GM12878 (cell line): ENCODE results near the gene FASN. TPM values are rescaled to one million over a fixed set of nuclear protein-coding genes. Genes with fewer than 3 reads are reported as not detected.

Source experiments
- BCL11A ChIP-seq: IDR thresholded peaks from 2 replicates; pipeline ENCODE4 v1.6.1; 2011; ENCODE audit warnings: low read depth, low read length
- CBFB ChIP-seq: IDR thresholded peaks from 2 replicates; pipeline ENCODE4 v1.6.1; 2016; ENCODE audit warnings: antibody characterized with exemption, low read depth
- CHD4 ChIP-seq: fragments of 200-600 bp; sonication (generic); IDR thresholded peaks from 2 replicates; pipeline ENCODE4 v1.6.1; 2016; ENCODE audit warnings: mild to moderate bottlenecking
- EED ChIP-seq: sonication (generic); IDR thresholded peaks from 2 replicates; pipeline ENCODE4 v1.6.1; 2016; ENCODE audit warnings: antibody characterized with exemption, low read depth
- GATAD2B ChIP-seq: fragments of 450-650 bp; conservative IDR thresholded peaks from 2 replicates; pipeline ENCODE4 v1.6.1; 2017; ENCODE audit warnings: low read depth, mild to moderate bottlenecking, moderate library complexity
- HDAC6 ChIP-seq: fragments of 200-600 bp; sonication (generic); IDR thresholded peaks from one replicate; pipeline ENCODE4 v1.8.0; 2017; ENCODE audit warnings: antibody characterized with exemption; ENCODE audit not compliant: unreplicated experiment
- IKZF1 ChIP-seq: fragments of 450-650 bp; conservative IDR thresholded peaks from 2 replicates; pipeline ENCODE4 v1.6.1; 2017; ENCODE audit warnings: antibody characterized with exemption, mild to moderate bottlenecking
- IKZF2 ChIP-seq, 2 experiments: fragments of 450-650 bp; IDR thresholded peaks; 2 replicates each; pipeline ENCODE4 v1.6.1; 2017; ENCODE audit warnings: mild to moderate bottlenecking in 2 of 2, moderate library complexity in 2 of 2
- KLF5 ChIP-seq: fragments of 450-650 bp; IDR thresholded peaks from 2 replicates; pipeline ENCODE4 v1.6.1; 2014; ENCODE audit warnings: mild to moderate bottlenecking; ENCODE audit not compliant: partially characterized antibody
- LARP7 ChIP-seq: fragments of 450-650 bp; IDR thresholded peaks from 2 replicates; pipeline ENCODE4 v1.6.1; 2017; ENCODE audit warnings: mild to moderate bottlenecking
- MTA2 ChIP-seq: fragments of 450-650 bp; IDR thresholded peaks from 2 replicates; pipeline ENCODE4 v1.6.1; 2016; ENCODE audit warnings: low read depth, mild to moderate bottlenecking, moderate library complexity
- MTA3 ChIP-seq: IDR thresholded peaks from 2 replicates; pipeline ENCODE4 v1.6.1; 2012; ENCODE audit warnings: low read length, inconsistent platforms, borderline replicate concordance
- MXI1 ChIP-seq: fragments of 150-350 bp; IDR thresholded peaks from 2 replicates; pipeline ENCODE4 v1.6.1; 2011; ENCODE audit warnings: low read depth, mild to moderate bottlenecking, inconsistent platforms, low read length, improper control_type of control experiment
- NBN ChIP-seq: fragments of 450-650 bp; IDR thresholded peaks from 2 replicates; pipeline ENCODE4 v1.6.1; 2016
- NR2F1 ChIP-seq: fragments of 450-650 bp; conservative IDR thresholded peaks from 2 replicates; pipeline ENCODE4 v1.6.1; 2017; ENCODE audit warnings: mild to moderate bottlenecking
- POLR2AphosphoS5 ChIP-seq: IDR thresholded peaks from 2 replicates; pipeline ENCODE4 v1.6.1; 2011; ENCODE audit warnings: mild to moderate bottlenecking, low read length, inconsistent platforms
- RFX5 ChIP-seq: IDR thresholded peaks from 2 replicates; pipeline ENCODE4 v1.6.1; 2011; ENCODE audit warnings: low read depth, low read length, improper control_type of control experiment
- SIN3A ChIP-seq: IDR thresholded peaks from 2 replicates; pipeline ENCODE4 v1.6.1; 2012; ENCODE audit warnings: low read depth, low read length, improper control_type of control experiment
- SIX5 ChIP-seq: IDR thresholded peaks from 2 replicates; pipeline ENCODE4 v1.6.1; 2011; ENCODE audit warnings: mild to moderate bottlenecking, low read depth, low read length, moderate library complexity; ENCODE audit not compliant: severe bottlenecking
- SMARCA5 ChIP-seq: fragments of 450-650 bp; IDR thresholded peaks from 2 replicates; pipeline ENCODE4 v1.6.1; 2017; ENCODE audit warnings: mild to moderate bottlenecking
- STAT1 ChIP-seq: fragments of 450-650 bp; conservative IDR thresholded peaks from 2 replicates; pipeline ENCODE4 v1.6.1; 2014; ENCODE audit warnings: antibody characterized with exemption, mild to moderate bottlenecking
- TCF3 ChIP-seq: IDR thresholded peaks from 2 replicates; pipeline ENCODE4 v1.6.1; 2012; ENCODE audit warnings: low read depth, mild to moderate bottlenecking, low read length, borderline replicate concordance; ENCODE audit not compliant: insufficient read depth
- YY1 ChIP-seq: IDR thresholded peaks from 2 replicates; pipeline ENCODE4 v1.6.1; 2011; ENCODE audit warnings: low read depth, mild to moderate bottlenecking, low read length
- ZNF217 ChIP-seq: fragments of 450-650 bp; IDR thresholded peaks from 2 replicates; pipeline ENCODE4 v1.6.1; 2017; ENCODE audit warnings: antibody characterized with exemption, mild to moderate bottlenecking
- polyA plus RNA-seq, 11 experiments: library from polyadenylated mRNA; depleted of rRNA in 4 of 11; unstranded in 6 of 11; stranded (reverse) in 5 of 11; fragments of >200 nt; fragmentation: Nextera tagmentation in 4 of 11; fragmentation: Illumina TruSeq in 1 of 11; extraction: Ambion mirVana in 4 of 11; extraction: Trizol in 1 of 11; gene quantifications; 1 replicate in 1 of 11; 2 replicates in 10 of 11; pipeline versions ENCODE4 v1.2.1 to v1.2.3, GENCODE V29; 2011 to 2016; ENCODE audit warnings: inconsistent platforms in 2 of 11, missing spikeins in 2 of 11, low read depth in 1 of 11
- total RNA-seq, 4 experiments: library from RNA; depleted of rRNA in 3 of 4; stranded (reverse); fragments of >200 nt in 3 of 4; fragmentation: Illumina TruSeq in 1 of 4; extraction: Trizol in 1 of 4; gene quantifications; 2 replicates each; pipeline versions ENCODE4 v1.2.1 to v1.2.3, GENCODE V29; 2013 to 2021
- TF ChIP-seq, protein P1 (sequence below): fragments of 450-650 bp; IDR thresholded peaks from 2 replicates; pipeline ENCODE4 v1.6.1; 2016; ENCODE audit warnings: mild to moderate bottlenecking
- TF ChIP-seq, protein P2 (sequence below), 3 experiments: IDR thresholded peaks in 2 of 3; conservative IDR thresholded peaks in 1 of 3; 2 replicates each; pipeline ENCODE4 v1.5.1; 2011; ENCODE audit warnings: low read depth in 3 of 3, low read length in 3 of 3, mild to moderate bottlenecking in 3 of 3, control low read depth in 2 of 3, moderate library complexity in 2 of 3, inconsistent platforms in 1 of 3, mixed read lengths in 1 of 3; ENCODE audit not compliant: control insufficient read depth in 2 of 3, insufficient read depth in 1 of 3; ENCODE audit errors: extremely low read depth in 1 of 3
- TF ChIP-seq, protein P3 (sequence below): IDR thresholded peaks from 2 replicates; pipeline ENCODE4 v1.6.1; 2012; ENCODE audit warnings: low read depth, low read length, improper control_type of control experiment
- TF ChIP-seq, protein P4 (sequence below): IDR thresholded peaks from 2 replicates; pipeline ENCODE4 v1.6.1; 2011; ENCODE audit warnings: low read depth, low read length, improper control_type of control experiment, borderline replicate concordance

Gene FASN
- total and polyA plus RNA-seq, 10 of the 15 experiments (the other 5 are each of a cell fraction or from before 2014, with no cell fraction given), result 0.19 to 333 (median 30.4) TPM

DNA sequence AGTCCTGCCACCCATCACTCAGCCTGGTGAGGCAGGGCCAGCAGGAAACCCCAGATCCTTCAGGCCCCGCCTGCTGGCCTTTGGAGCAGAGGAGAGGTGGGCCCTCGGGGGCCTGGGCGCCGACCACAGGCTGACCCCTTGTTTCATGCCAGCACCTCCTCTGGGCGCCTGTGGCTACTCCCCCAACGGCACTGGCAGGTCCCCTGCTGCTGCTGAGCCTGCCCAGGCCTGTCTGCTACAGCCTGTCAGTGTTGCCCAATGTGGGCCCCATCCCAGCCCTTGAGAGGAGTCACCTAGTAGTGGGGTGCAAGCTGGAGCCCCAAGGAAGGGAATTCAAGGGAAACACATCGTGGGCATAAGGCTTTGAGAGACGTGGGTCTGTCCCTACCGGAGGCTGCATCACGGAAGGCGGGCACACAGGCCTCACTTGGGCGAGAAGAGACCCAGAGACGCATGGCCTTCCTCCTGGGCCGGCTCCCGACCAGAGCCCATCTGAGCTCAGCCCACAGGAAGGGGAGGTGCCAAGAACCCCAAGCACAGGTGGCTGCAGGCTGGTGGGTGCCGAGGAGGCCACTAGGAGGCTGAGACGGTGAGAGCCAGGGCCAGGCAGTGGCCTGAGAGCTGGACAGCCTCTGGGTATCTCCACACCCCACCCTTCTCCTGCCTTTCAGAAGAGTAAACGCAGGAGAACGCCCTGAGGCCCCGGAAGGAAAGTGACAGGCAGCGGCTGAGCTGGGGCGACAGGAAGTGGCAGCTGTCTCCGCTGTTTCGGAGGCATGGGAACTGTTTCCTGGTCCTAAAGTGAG lies 8.0 kb upstream of the FASN start (continued):
- TF ChIP-seq, protein P1, sequence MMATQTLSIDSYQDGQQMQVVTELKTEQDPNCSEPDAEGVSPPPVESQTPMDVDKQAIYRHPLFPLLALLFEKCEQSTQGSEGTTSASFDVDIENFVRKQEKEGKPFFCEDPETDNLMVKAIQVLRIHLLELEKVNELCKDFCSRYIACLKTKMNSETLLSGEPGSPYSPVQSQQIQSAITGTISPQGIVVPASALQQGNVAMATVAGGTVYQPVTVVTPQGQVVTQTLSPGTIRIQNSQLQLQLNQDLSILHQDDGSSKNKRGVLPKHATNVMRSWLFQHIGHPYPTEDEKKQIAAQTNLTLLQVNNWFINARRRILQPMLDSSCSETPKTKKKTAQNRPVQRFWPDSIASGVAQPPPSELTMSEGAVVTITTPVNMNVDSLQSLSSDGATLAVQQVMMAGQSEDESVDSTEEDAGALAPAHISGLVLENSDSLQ, result peak; percentile 61
- TF ChIP-seq GATAD2B (no peak; the same call in none of the 2 replicates), IKZF2 (IDR thresholded peaks at IDR 0.05) (peak; percentile 45 to 46; a peak in 1 of 4 replicates), CBFB (no peak; the same call in 1 of the 2 replicates), ZNF217 (no peak), MTA2 (0 out of 2 replicates have a peak, but pooled peaks have one; percentile 21), YY1 (0 out of 2 replicates have a peak, but pooled peaks have one; percentile 59), SIX5 (no peak), LARP7 (peak; percentile 39; the same call in 1 of the 2 replicates), NR2F1 (no peak), SIN3A (peak; percentile 58; the same call in 1 of the 2 replicates), STAT1 (no peak), MTA3 (no peak; the same call in 1 of the 2 replicates), BCL11A (0 out of 2 replicates have a peak, but pooled peaks have one; percentile 5), TCF3 (peak; percentile 94), NBN (0 out of 2 replicates have a peak, but pooled peaks have one; percentile 67), POLR2AphosphoS5 (peak; percentile 77), RFX5 (no peak), CHD4 (no peak), HDAC6 (no peak), MXI1 (peak; percentile 92), SMARCA5 (peak; percentile 54; the same call in 1 of the 2 replicates), KLF5 (no peak), EED (peak; percentile 76), IKZF1 (peak; percentile 78)
- TF ChIP-seq, protein P2, sequence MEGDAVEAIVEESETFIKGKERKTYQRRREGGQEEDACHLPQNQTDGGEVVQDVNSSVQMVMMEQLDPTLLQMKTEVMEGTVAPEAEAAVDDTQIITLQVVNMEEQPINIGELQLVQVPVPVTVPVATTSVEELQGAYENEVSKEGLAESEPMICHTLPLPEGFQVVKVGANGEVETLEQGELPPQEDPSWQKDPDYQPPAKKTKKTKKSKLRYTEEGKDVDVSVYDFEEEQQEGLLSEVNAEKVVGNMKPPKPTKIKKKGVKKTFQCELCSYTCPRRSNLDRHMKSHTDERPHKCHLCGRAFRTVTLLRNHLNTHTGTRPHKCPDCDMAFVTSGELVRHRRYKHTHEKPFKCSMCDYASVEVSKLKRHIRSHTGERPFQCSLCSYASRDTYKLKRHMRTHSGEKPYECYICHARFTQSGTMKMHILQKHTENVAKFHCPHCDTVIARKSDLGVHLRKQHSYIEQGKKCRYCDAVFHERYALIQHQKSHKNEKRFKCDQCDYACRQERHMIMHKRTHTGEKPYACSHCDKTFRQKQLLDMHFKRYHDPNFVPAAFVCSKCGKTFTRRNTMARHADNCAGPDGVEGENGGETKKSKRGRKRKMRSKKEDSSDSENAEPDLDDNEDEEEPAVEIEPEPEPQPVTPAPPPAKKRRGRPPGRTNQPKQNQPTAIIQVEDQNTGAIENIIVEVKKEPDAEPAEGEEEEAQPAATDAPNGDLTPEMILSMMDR (IDR thresholded peaks at IDR 0.05 in 2 of 3, conservative IDR thresholded peaks at IDR 0.05 in 1 of 3; ENCODE audit: control insufficient read depth in 2 of 3, extremely low read depth in 1 of 3, insufficient read depth in 1 of 3, low read depth in 3 of 3, low read length in 3 of 3), result peak; percentile 46 to 63 (median 56)
- TF ChIP-seq, protein P3, sequence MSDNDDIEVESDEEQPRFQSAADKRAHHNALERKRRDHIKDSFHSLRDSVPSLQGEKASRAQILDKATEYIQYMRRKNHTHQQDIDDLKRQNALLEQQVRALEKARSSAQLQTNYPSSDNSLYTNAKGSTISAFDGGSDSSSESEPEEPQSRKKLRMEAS, result peak; percentile 45; the same call in 1 of the 2 replicates
- TF ChIP-seq, protein P4, sequence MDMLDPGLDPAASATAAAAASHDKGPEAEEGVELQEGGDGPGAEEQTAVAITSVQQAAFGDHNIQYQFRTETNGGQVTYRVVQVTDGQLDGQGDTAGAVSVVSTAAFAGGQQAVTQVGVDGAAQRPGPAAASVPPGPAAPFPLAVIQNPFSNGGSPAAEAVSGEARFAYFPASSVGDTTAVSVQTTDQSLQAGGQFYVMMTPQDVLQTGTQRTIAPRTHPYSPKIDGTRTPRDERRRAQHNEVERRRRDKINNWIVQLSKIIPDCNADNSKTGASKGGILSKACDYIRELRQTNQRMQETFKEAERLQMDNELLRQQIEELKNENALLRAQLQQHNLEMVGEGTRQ, result no peak
